Lower leg skin (tissue), 4 donors: ENCODE data around the gene CLNS1A. TPM values are rescaled to one million over a fixed set of nuclear protein-coding genes. Genes with fewer than 3 reads are reported as not detected.
"Not testable (repeated sequence)": the region's sequence is repeated elsewhere in the genome, so short reads cannot be mapped to it uniquely, and the experiment has no call there.

Source experiments
- DNase-seq, 2 donors: peaks; one replicate each; pipeline ENCODE4 v3.0.0-alpha.2; 2019; ENCODE audit warnings: low spot score in 2 of 2
- H3K4me3 ChIP-seq: fragments of 200-600 bp; sonication (generic); 2 replicates; pipeline ENCODE4 v1.5.1; 2017; ENCODE audit warnings: mild to moderate bottlenecking, low read depth; ENCODE audit not compliant: poor library complexity, severe bottlenecking
- POLR2A ChIP-seq, 2 donors: fragments of 450-650 bp; IDR thresholded peaks; one replicate each; pipeline ENCODE4 v1.6.1; 2016 to 2017; ENCODE audit warnings: antibody characterized with exemption in 2 of 2, mild to moderate bottlenecking in 1 of 2, moderate library complexity in 1 of 2
- WGBS, 2 donors: methylation state at CpG; one replicate each; pipeline ENCODE4 v1.1.5; 2018; 5-methylcytosine and 5-hydroxymethylcytosine counted together
- intact Hi-C: fragments of 100-400 bp; cut with DNase I; formaldehyde crosslinking; loops from one replicate; pipeline ENCODE4 v1.15.0; 2023; ENCODE audit warnings: low total_unique reads
- total RNA-seq, 4 donors: library from RNA; depleted of rRNA; stranded (reverse); fragments of >200 nt; gene quantifications; one replicate each; pipeline ENCODE4 v1.1.0, GENCODE V29; 2016
- TF ChIP-seq, protein P1 (sequence below), 3 donors: fragments of 450-650 bp; IDR thresholded peaks; one replicate each; pipeline ENCODE4 v1.5.1; 2016; ENCODE audit warnings: antibody characterized with exemption in 3 of 3, mild to moderate bottlenecking in 3 of 3, moderate library complexity in 2 of 3

CLNS1A gene
- total RNA-seq, 4 donors from 2014 or later = 57.3 to 89.1 (median 65.4) TPM

DNA sequence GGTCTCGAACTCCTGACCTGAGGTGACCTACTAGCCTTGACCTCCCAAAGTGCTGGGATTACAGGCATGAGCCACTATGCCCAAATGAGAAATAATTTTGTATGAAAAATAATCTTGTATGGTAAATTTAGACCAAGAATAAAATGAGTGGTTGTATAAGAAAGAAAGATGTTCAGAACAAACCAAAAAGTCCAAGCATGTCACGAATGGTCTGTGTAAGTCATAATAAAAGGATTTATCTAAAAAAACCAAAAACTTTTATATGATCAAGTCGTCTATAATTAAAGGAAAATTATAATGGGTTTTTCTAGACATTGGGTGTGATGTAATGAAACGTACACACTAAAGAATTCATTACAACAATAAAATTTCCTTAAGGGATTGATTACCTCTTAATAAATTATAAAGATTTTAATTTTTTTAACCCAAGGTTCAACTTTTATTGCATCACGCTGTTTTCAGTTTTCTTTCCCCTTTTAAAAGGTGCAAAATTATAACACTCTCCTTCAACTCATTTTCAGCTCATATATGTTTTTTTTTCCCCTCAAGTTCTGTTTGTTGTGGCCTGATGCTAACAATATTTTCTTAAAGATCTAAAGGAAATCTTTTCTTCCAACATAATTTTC is 56.8 kb downstream of the CLNS1A start:
- TF ChIP-seq, protein P1, sequence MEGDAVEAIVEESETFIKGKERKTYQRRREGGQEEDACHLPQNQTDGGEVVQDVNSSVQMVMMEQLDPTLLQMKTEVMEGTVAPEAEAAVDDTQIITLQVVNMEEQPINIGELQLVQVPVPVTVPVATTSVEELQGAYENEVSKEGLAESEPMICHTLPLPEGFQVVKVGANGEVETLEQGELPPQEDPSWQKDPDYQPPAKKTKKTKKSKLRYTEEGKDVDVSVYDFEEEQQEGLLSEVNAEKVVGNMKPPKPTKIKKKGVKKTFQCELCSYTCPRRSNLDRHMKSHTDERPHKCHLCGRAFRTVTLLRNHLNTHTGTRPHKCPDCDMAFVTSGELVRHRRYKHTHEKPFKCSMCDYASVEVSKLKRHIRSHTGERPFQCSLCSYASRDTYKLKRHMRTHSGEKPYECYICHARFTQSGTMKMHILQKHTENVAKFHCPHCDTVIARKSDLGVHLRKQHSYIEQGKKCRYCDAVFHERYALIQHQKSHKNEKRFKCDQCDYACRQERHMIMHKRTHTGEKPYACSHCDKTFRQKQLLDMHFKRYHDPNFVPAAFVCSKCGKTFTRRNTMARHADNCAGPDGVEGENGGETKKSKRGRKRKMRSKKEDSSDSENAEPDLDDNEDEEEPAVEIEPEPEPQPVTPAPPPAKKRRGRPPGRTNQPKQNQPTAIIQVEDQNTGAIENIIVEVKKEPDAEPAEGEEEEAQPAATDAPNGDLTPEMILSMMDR (IDR thresholded peaks at IDR 0.05) = no peak
- TF ChIP-seq POLR2A (IDR thresholded peaks at IDR 0.05) = no peak
- intact Hi-C loops = no loop called here
- no peak for DNase-seq

DNA sequence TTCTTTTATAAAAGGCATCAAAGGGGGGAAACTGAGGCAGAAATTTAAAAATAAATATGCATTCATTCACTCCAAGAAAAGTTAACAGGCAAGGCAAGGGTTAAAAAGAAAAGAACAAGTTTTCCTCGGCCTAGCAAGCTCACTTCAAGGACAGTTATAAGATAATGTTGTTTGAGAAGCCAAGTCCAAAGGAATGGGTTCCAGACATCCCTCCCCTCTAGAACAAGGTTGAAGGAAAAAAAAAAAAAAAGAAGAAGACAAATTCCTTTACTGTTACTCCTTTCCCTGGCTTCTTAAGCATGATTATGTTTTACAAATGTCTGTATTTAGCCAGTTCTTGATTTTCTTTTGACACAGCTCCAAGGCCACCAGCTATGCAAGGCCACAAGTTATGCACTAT is 62.2 kb downstream of the CLNS1A start:
- DNase-seq, H3K4me3 ChIP-seq, intact Hi-C loops: not testable (repeated sequence)
- WGBS, 2 donors = 7 to 9% methylated on average over 1 of the region's 1 CpG

More for the DNA sequence above, 56.8 kb downstream of the CLNS1A start:
- no peak overlapping the region for H3K4me3 ChIP-seq
- WGBS, 2 donors = 83 to 87% methylated on average over 5 of the region's 5 CpGs

DNA sequence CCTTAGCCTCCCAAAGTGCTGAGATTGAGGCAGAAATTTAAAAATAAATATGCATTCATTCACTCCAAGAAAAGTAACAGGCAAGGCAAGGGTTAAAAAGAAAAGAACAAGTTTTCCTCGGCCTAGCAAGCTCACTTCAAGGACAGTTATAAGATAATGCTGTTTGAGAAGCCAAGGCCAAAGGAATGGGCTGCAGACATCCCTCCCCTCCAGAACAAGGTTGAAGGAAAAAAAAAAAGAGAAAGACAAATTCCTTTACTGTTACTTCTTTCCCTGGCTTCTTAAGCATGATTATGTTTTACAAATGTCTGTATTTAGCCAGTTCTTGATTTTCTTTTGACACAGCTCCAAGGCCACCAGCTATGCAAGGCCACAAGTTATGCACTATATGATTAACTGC is 66.7 kb downstream of the CLNS1A start:
- intact Hi-C loops, DNase-seq, H3K4me3 ChIP-seq: not testable (repeated sequence)
- 14 to 24% methylated on average over 1 of the region's 1 CpG for WGBS, 2 donors

DNA sequence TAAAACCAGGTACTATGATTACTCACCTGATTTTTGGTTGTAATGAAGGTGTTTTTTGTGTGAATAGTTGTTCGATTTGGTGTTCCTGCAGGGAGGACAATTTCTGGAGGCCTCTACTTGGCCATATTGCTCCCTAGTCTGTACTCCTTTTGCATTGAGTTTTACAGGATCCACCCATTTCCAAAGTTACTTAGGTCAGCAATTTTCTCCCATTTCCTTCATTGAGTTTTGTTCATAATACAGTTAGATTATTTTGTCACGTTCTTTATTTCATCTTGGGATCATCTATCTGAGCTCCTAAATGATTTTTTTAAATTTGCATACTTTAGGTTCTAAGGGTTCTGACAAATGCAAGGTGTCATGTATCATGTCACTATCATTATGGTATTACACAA is 67.9 kb downstream of the CLNS1A start:
- WGBS, 2 donors = 89 to 91% methylated on average over 2 of the region's 2 CpGs
- TF ChIP-seq POLR2A (IDR thresholded peaks at IDR 0.05) = no peak
- TF ChIP-seq, protein P1 (IDR thresholded peaks at IDR 0.05) = no peak
- intact Hi-C loops = no loop called here
- H3K4me3 ChIP-seq = no peak overlapping the region
- DNase-seq = no peak

DNA sequence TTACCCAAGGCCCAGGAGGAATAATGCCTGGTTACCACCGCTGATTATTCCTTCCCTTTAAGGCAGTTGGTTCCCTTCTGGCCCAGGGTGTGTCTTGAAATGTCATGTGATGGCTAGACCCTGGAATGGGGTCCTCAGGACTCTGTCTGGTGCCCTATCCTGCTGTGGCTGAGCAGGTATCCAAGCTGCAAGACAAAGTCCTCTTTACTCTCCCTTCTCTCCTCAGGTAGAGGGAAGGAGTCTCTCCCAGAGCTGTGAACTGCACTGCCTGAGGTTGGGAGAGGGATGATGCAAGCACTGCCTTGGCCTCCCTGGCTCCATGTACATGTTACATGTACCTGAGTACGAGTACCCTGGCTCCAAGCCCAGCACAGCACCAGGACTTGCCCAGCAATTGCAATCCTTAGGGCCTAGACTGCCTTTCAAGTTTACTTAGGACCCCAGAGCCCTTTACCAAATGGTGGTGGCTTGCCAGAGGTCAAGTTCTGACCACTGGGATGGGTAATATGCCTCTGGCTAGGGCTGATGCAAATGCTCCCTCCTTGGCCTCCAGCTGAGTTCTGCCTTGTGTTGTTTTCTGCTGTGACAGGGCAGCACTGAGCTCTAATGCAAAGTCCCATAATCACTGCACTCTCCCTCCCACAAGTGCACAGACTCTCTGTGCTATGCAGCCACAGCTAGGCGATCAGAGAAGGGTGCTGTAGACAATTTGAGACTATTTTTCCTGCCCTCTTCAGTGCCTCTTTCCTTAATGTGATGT is 68.5 kb downstream of the CLNS1A start:
- TF ChIP-seq, protein P1 (IDR thresholded peaks at IDR 0.05) = no peak
- TF ChIP-seq POLR2A (IDR thresholded peaks at IDR 0.05) = no peak
- WGBS, 2 donors = 74 to 81% methylated on average over 3 of the region's 3 CpGs
- intact Hi-C loops = no loop called here
- H3K4me3 ChIP-seq = no peak overlapping the region
- DNase-seq = peak in 1 of 2 donors; percentile 58

DNA sequence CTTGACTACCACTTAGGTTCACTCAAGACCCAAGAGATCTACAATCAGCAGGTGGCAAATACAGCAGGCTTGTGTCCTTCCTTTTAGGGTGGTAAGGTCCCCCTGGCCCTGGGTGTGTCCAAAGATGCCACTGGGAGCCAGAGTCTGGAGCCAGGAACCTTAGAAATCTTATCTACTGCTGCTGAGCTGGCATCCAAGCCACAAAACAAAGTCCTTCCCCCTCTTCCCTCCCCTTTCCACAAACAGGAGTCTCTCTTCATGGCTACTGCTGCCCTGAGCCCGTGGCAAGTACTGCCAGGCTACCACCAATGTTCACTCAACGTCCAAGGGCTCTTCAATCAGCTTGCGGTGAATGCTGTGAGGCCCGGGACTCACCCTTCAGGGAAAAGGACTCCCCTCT is 69.3 kb downstream of the CLNS1A start:
- TF ChIP-seq POLR2A (IDR thresholded peaks at IDR 0.05) = no peak
- TF ChIP-seq, protein P1 (IDR thresholded peaks at IDR 0.05) = no peak
- intact Hi-C loops = no loop called here
- DNase-seq = peak in 1 of 2 donors; percentile 39
- H3K4me3 ChIP-seq = no peak overlapping the region
- 93 to 98% methylated on average over 4 of the region's 4 CpGs for WGBS, 2 donors

Other genes with a start within 250 kb of the CLNS1A start
- gene PAK1, start 163.7 kb downstream of the CLNS1A start, total RNA-seq = 10 to 100 TPM; 17.8 to 34.5 (median 21.6) TPM
- gene AQP11, start 47.8 kb downstream of the CLNS1A start, total RNA-seq = under 1 TPM in 2 of 4 donors, not detected in 2; 0.17 to 0.55 TPM
- gene RSF1, start 182.9 kb upstream of the CLNS1A start, total RNA-seq = 10 to 100 TPM; 32.2 to 51.5 (median 46.9) TPM
- gene AAMDC, start 183.3 kb upstream of the CLNS1A start, total RNA-seq = 10 to 100 TPM; 23.3 to 67.7 (median 26.5) TPM